GM12801 (cell line): Measurements from ENCODE around the gene CCDC40.

Experiments used
- CTCF ChIP-seq: IDR thresholded peaks from one replicate; pipeline ENCODE4 v1.5.1; 2011; ENCODE audit warnings: control low read depth; ENCODE audit not compliant: insufficient read length; ENCODE audit errors: extremely low read depth

The CCDC40 gene

GRCh38 chr17:80028030-80028429, 8.4 kb upstream of the CCDC40 start:
- TF ChIP-seq CTCF = no peak

- no peak for TF ChIP-seq CTCF
These were observed 7.0 kb upstream of the CCDC40 start for GRCh38 chr17:80029258-80029974.

- no peak for TF ChIP-seq CTCF
These were observed 5.6 kb upstream of the CCDC40 start for GRCh38 chr17:80030730-80031410.

GRCh38 chr17:80031691-80032430, 4.6 kb upstream of the CCDC40 start:
- TF ChIP-seq CTCF = no peak

GRCh38 chr17:80032614-80033171, 3.7 kb upstream of the CCDC40 start:
- no peak for TF ChIP-seq CTCF

GRCh38 chr17:80033840-80034239, 2.6 kb upstream of the CCDC40 start:
- no peak for TF ChIP-seq CTCF
